ENCODE data around the gene PRPF38A.

- TF ChIP-seq CTCF (IDR thresholded peaks at IDR 0.05) (no peak), NRF1 (IDR thresholded peaks at IDR 0.05; ENCODE audit: low read depth, low read length) (no peak)
- TF ChIP-seq, protein P1, sequence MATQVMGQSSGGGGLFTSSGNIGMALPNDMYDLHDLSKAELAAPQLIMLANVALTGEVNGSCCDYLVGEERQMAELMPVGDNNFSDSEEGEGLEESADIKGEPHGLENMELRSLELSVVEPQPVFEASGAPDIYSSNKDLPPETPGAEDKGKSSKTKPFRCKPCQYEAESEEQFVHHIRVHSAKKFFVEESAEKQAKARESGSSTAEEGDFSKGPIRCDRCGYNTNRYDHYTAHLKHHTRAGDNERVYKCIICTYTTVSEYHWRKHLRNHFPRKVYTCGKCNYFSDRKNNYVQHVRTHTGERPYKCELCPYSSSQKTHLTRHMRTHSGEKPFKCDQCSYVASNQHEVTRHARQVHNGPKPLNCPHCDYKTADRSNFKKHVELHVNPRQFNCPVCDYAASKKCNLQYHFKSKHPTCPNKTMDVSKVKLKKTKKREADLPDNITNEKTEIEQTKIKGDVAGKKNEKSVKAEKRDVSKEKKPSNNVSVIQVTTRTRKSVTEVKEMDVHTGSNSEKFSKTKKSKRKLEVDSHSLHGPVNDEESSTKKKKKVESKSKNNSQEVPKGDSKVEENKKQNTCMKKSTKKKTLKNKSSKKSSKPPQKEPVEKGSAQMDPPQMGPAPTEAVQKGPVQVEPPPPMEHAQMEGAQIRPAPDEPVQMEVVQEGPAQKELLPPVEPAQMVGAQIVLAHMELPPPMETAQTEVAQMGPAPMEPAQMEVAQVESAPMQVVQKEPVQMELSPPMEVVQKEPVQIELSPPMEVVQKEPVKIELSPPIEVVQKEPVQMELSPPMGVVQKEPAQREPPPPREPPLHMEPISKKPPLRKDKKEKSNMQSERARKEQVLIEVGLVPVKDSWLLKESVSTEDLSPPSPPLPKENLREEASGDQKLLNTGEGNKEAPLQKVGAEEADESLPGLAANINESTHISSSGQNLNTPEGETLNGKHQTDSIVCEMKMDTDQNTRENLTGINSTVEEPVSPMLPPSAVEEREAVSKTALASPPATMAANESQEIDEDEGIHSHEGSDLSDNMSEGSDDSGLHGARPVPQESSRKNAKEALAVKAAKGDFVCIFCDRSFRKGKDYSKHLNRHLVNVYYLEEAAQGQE (IDR thresholded peaks at IDR 0.05; ENCODE audit: low read depth, low read length): no peak
These were observed 9.1 kb downstream of the PRPF38A start for GRCh38 chr1:52413410-52413989.

Measured in SK-N-SH (cell line).